ENCODE results near the gene GPR108. TPM values are rescaled to one million over a fixed set of nuclear protein-coding genes. Genes with fewer than 3 reads are reported as not detected.
"Not testable (repeated sequence)": the region's sequence is repeated elsewhere in the genome, so short reads cannot be mapped to it uniquely, and the experiment has no call there.

The GPR108 gene
- total RNA-seq, 4 donors from 2014 or later, result 22.6 to 40.3 (median 32.3) TPM

DNA sequence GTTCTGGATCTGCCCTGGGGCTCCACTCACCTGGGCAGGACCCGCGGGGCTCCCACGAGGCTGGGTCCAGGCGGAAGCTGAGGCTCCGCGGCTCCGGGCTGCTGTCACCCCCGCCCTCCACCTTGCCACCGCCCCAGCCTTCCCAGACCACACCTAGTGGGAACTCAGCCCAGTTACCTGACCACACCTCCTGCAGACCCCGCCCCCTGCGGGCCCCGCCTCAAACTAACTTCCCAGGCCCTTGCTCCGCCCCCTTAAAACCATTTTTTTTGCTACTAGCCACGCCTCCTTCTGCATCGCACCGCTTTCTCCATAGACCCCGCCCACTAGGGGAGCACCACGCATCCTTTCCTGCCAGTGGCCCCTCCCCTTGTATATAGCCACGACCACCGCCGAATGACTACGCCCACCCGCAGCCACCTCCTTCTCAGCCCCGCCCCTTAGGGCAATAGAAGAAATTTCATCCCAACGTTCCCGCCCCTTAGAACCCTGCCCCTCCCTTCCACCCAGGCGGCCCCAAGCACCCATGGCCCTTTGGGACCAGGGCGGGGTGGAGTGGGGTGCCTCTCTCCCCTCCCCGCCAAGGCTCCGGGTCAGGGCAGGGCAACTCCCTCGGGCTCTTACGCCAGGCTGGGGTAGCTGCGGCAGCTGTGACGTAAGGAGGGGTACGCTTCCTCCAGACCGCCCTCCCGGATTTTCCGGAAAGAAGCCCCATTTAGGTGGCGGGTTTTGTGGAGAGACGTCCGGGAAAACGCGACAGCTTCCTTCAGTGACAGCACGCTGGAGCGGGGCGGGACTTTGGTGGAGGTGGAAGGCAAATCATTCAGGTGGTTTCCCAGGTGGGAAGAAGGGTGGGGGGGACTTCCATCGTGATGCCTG is 30.2 kb upstream of the GPR108 start, which contains the start of gene SH2D3A:
TSS of gene SH2D3A (minus strand) at position 79 of the 879 bp plus-strand sequence. CDS start 3,687 bp downstream, outside the sequence.
- no peak for TF ChIP-seq POLR2A (IDR thresholded peaks at IDR 0.05)
- TF ChIP-seq, protein P1, sequence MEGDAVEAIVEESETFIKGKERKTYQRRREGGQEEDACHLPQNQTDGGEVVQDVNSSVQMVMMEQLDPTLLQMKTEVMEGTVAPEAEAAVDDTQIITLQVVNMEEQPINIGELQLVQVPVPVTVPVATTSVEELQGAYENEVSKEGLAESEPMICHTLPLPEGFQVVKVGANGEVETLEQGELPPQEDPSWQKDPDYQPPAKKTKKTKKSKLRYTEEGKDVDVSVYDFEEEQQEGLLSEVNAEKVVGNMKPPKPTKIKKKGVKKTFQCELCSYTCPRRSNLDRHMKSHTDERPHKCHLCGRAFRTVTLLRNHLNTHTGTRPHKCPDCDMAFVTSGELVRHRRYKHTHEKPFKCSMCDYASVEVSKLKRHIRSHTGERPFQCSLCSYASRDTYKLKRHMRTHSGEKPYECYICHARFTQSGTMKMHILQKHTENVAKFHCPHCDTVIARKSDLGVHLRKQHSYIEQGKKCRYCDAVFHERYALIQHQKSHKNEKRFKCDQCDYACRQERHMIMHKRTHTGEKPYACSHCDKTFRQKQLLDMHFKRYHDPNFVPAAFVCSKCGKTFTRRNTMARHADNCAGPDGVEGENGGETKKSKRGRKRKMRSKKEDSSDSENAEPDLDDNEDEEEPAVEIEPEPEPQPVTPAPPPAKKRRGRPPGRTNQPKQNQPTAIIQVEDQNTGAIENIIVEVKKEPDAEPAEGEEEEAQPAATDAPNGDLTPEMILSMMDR (IDR thresholded peaks at IDR 0.05 in 4 of 5, conservative IDR thresholded peaks at IDR 0.05 in 1 of 5), result no peak
- Histone ChIP-seq H3K36me3 (no peaks in the 10 kb centered on the region), H3K4me3 (peak within 1 kb of the TSS; percentile 25 to 48 (median 40)), H3K4me1 (no peaks in the 10 kb centered on the region), H3K9me3 (no peaks in the 10 kb centered on the region), H3K27ac (no peak within 1 kb of the TSS), H3K27me3 (peaks cover 36 to 37% (median 36%) of the 10 kb centered on the region in 3 donors)
- in situ Hi-C loops (cut with MboI; ENCODE audit: low sequenced_read_pairs in 4 of 4) (no loop called here), intact Hi-C loops (cut with DNase I; ENCODE audit: low total_unique reads) (no loop called here)
- ATAC-seq (peak in 1 of 2 donors; percentile 22), DNase-seq (no peak)

- intact Hi-C loops (cut with DNase I; ENCODE audit: low total_unique reads) (no loop called here), in situ Hi-C loops (cut with MboI; ENCODE audit: low sequenced_read_pairs in 4 of 4) (no loop called here)
- Histone ChIP-seq H3K27ac (no peak overlapping the region), H3K4me3 (peak overlapping the region; percentile 25 to 48 (median 40)), H3K9me3 (no peaks in the 10 kb centered on the region), H3K36me3 (no peaks in the 10 kb centered on the region), H3K27me3 (peaks cover 31 to 36% (median 36%) of the 10 kb centered on the region in 3 donors), H3K4me1 (no peaks in the 10 kb centered on the region)
- ATAC-seq, result peak in 1 of 2 donors; percentile 30
- TF ChIP-seq, protein P1 (IDR thresholded peaks at IDR 0.05 in 4 of 5, conservative IDR thresholded peaks at IDR 0.05 in 1 of 5), result no peak
- TF ChIP-seq POLR2A (IDR thresholded peaks at IDR 0.05), result no peak
- DNase-seq, result no peak
These were observed 29.6 kb upstream of the GPR108 start for GRCh38 chr19:6767081-6767356.

GRCh38 chr19:6766357-6767080 is 29.1 kb upstream of the GPR108 start:
- ATAC-seq (no peak), DNase-seq (no peak)
- H3K36me3 ChIP-seq, result no peaks in the 10 kb centered on the region
- TF ChIP-seq, protein P1 (IDR thresholded peaks at IDR 0.05 in 4 of 5, conservative IDR thresholded peaks at IDR 0.05 in 1 of 5), result no peak
- no peak for TF ChIP-seq POLR2A (IDR thresholded peaks at IDR 0.05)
- in situ Hi-C loops (cut with MboI; ENCODE audit: low sequenced_read_pairs in 4 of 4), result no loop called here
- H3K9me3 ChIP-seq, result no peaks in the 10 kb centered on the region
- peaks cover 29 to 36% (median 36%) of the 10 kb centered on the region in 3 donors for H3K27me3 ChIP-seq
- no peak overlapping the region for H3K27ac ChIP-seq
- intact Hi-C loops (cut with DNase I; ENCODE audit: low total_unique reads), result no loop called here
- no peaks in the 10 kb centered on the region for H3K4me1 ChIP-seq
- H3K4me3 ChIP-seq, result peak overlapping the region in 2 of 4 donors; percentile 25 to 39

GRCh38 chr19:6765738-6766356 is 28.5 kb upstream of the GPR108 start:
- in situ Hi-C loops (cut with MboI; ENCODE audit: low sequenced_read_pairs in 4 of 4), result no loop called here
- Histone ChIP-seq H3K4me3 (no peak overlapping the region), H3K27ac (no peak overlapping the region), H3K4me1 (no peaks in the 10 kb centered on the region), H3K27me3 (peaks cover 29 to 36% (median 36%) of the 10 kb centered on the region in 3 donors), H3K9me3 (no peaks in the 10 kb centered on the region), H3K36me3 (no peaks in the 10 kb centered on the region)
- TF ChIP-seq POLR2A (IDR thresholded peaks at IDR 0.05), result no peak
- TF ChIP-seq, protein P1 (IDR thresholded peaks at IDR 0.05 in 4 of 5, conservative IDR thresholded peaks at IDR 0.05 in 1 of 5), result no peak
- DNase-seq, result no peak
- no peak for ATAC-seq
- intact Hi-C loops (cut with DNase I; ENCODE audit: low total_unique reads), result no loop called here

DNA sequence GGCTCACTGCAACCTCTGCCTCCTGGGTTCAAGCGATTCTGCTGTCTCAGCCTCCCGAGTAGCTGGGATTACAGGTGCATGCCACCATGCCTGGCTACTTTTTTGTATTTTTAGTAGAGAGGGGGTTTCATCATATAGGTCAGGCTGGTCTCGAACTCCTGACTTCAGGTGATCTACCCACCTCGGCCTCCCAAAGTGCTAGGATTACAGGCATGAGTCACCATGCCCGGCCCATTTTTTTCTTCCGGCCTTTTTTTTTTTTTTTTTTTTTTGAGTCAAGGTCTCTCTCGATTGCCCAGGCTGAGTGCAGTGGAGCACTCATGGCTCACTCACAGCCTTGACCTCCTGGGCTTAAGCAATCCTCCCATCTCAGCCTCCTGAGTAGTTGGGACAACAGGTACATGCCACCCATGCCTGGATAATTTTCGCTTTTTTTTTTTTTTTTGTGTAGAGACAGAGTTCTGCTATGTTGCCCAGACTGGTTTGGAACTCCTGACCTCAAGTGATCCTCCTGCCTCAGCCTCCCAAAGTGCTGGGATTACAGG is 24.9 kb upstream of the GPR108 start:
- H3K36me3 ChIP-seq; H3K4me1 ChIP-seq; intact Hi-C loops (cut with DNase I; ENCODE audit: low total_unique reads); H3K4me3 ChIP-seq; ATAC-seq; in situ Hi-C loops (cut with MboI; ENCODE audit: low sequenced_read_pairs in 4 of 4); H3K9me3 ChIP-seq; H3K27ac ChIP-seq; DNase-seq: not testable (repeated sequence)
- H3K27me3 ChIP-seq, result peaks cover 17 to 29% (median 26%) of the 10 kb centered on the region in 3 donors

Measured in gastrocnemius medialis (tissue), 4 donors.